T-helper 17 cell (primary cell): ENCODE measurements around the gene KBTBD7. TPM values are rescaled to one million over a fixed set of nuclear protein-coding genes. Genes with fewer than 3 reads are reported as not detected.

Source experiments
- ATAC-seq: fragments of 150-1000 bp; cut with Tn5 transposase; 2 replicates; pipeline ENCODE4 v1.10.0; 2021; ENCODE audit warnings: mild to moderate bottlenecking, moderate library complexity
- DNase-seq, 3 donors: peaks; one replicate each; pipeline versions ENCODE4 v3.0.0 to v3.0.0-alpha.2; 2020 to 2021
- H3K9me3 ChIP-seq: one replicate; pipeline ENCODE4 v1.7.0; 2013; ENCODE audit warnings: low read length, mild to moderate bottlenecking; ENCODE audit not compliant: control insufficient read depth, poor library complexity, severe bottlenecking
- H3K27ac Mint-ChIP-seq: one replicate; pipeline ENCODE4 v1.8.0; 2022; ENCODE audit warnings: mild to moderate bottlenecking, moderate library complexity, mixed read lengths
- H3K27me3 Mint-ChIP-seq: one replicate; pipeline ENCODE4 v1.8.0; 2022; ENCODE audit warnings: mixed read lengths
- H3K36me3 Mint-ChIP-seq: one replicate; pipeline ENCODE4 v1.8.0; 2022; ENCODE audit warnings: low read depth, mixed read lengths
- H3K4me1 Mint-ChIP-seq: one replicate; pipeline ENCODE4 v1.8.0; 2022; ENCODE audit warnings: mild to moderate bottlenecking, mixed read lengths
- H3K4me3 Mint-ChIP-seq: one replicate; pipeline ENCODE4 v1.8.0; 2022; ENCODE audit warnings: mild to moderate bottlenecking, moderate library complexity, mixed read lengths
- total RNA-seq, 4 donors: library from RNA in 2 of 4; stranded (reverse) in 2 of 4; gene quantifications; one replicate each; pipeline ENCODE4 v1.2.3 and lab custom pipeline; 2022 to 2026

The KBTBD7 gene
- total RNA-seq (1 to 10 TPM; 2.7 to 3.0 TPM), total RNA-seq (lab: John Stamatoyannopoulos, UW) (9.0 to 19.1 reads per million in 2 donors)

- Mint-ChIP-seq H3K27ac (peak within 1 kb of the TSS; percentile 77), H3K27me3 (no peaks in the 10 kb centered on the region), H3K4me3 (peak within 1 kb of the TSS; percentile 94), H3K4me1 (peaks cover 28% of the 10 kb centered on the region), H3K36me3 (peaks cover 5% of the 10 kb centered on the region)
- ATAC-seq = peak; percentile 98
- H3K9me3 ChIP-seq = no peaks in the 10 kb centered on the region
- DNase-seq = peak; percentile 79 to 86 (median 81)
Measured at GRCh38 chr13:41193919-41194824, at the start of gene KBTBD7. TSS of gene KBTBD7 (minus strand) at chr13:41194569. CDS start at chr13:41194257, 312 bp downstream.

GRCh38 chr13:41241626-41242025, 47.3 kb upstream of the KBTBD7 start:
- Mint-ChIP-seq H3K4me3 (no peak overlapping the region), H3K27me3 (no peaks in the 10 kb centered on the region), H3K36me3 (peaks cover 6% of the 10 kb centered on the region), H3K4me1 (peaks cover 4% of the 10 kb centered on the region), H3K27ac (no peak overlapping the region)
- DNase-seq (no peak), ATAC-seq (no peak)
- no peaks in the 10 kb centered on the region for H3K9me3 ChIP-seq

GRCh38 chr13:41236369-41236768, 42.0 kb upstream of the KBTBD7 start:
- H3K9me3 ChIP-seq = no peaks in the 10 kb centered on the region
- H3K4me3 Mint-ChIP-seq = no peak overlapping the region
- H3K4me1 Mint-ChIP-seq = peaks cover 4% of the 10 kb centered on the region
- no peaks in the 10 kb centered on the region for H3K27me3 Mint-ChIP-seq
- ATAC-seq = no peak
- no peak for DNase-seq
- peaks cover 6% of the 10 kb centered on the region for H3K36me3 Mint-ChIP-seq
- H3K27ac Mint-ChIP-seq = no peak overlapping the region

- no peaks in the 10 kb centered on the region for H3K9me3 ChIP-seq
- Mint-ChIP-seq H3K27ac (no peak overlapping the region), H3K27me3 (no peaks in the 10 kb centered on the region), H3K36me3 (peaks cover 5% of the 10 kb centered on the region), H3K4me3 (no peak overlapping the region), H3K4me1 (peaks cover 5% of the 10 kb centered on the region)
- ATAC-seq = no peak
- no peak for DNase-seq
Measured at GRCh38 chr13:41232578-41233480, 38.5 kb upstream of the KBTBD7 start.

- Mint-ChIP-seq H3K4me1 (peaks cover 5% of the 10 kb centered on the region), H3K27ac (no peak overlapping the region), H3K4me3 (no peak overlapping the region), H3K36me3 (peaks cover 5% of the 10 kb centered on the region), H3K27me3 (no peaks in the 10 kb centered on the region)
- DNase-seq = no peak
- H3K9me3 ChIP-seq = no peaks in the 10 kb centered on the region
- no peak for ATAC-seq
Measured at GRCh38 chr13:41231786-41232185, 37.4 kb upstream of the KBTBD7 start.

GRCh38 chr13:41231025-41231677, 36.8 kb upstream of the KBTBD7 start:
- no peaks in the 10 kb centered on the region for H3K27me3 Mint-ChIP-seq
- H3K4me3 Mint-ChIP-seq = no peak overlapping the region
- H3K4me1 Mint-ChIP-seq = peaks cover 5% of the 10 kb centered on the region
- ATAC-seq (no peak), DNase-seq (no peak)
- peaks cover 5% of the 10 kb centered on the region for H3K36me3 Mint-ChIP-seq
- peak overlapping the region; percentile 6 for H3K27ac Mint-ChIP-seq
- no peaks in the 10 kb centered on the region for H3K9me3 ChIP-seq

- no peak for ATAC-seq
- H3K36me3 Mint-ChIP-seq = peaks cover 5% of the 10 kb centered on the region
- no peaks in the 10 kb centered on the region for H3K27me3 Mint-ChIP-seq
- H3K4me3 Mint-ChIP-seq = no peak overlapping the region
- H3K9me3 ChIP-seq = no peaks in the 10 kb centered on the region
- no peak for DNase-seq
- H3K27ac Mint-ChIP-seq = no peak overlapping the region
- peaks cover 5% of the 10 kb centered on the region for H3K4me1 Mint-ChIP-seq
Measured at GRCh38 chr13:41229356-41229755, 35.0 kb upstream of the KBTBD7 start.

GRCh38 chr13:41224113-41225110, 30.0 kb upstream of the KBTBD7 start:
- Mint-ChIP-seq H3K4me3 (no peak overlapping the region), H3K4me1 (peaks cover 5% of the 10 kb centered on the region), H3K27me3 (no peaks in the 10 kb centered on the region), H3K36me3 (peaks cover 8% of the 10 kb centered on the region), H3K27ac (no peak overlapping the region)
- H3K9me3 ChIP-seq = no peaks in the 10 kb centered on the region
- DNase-seq = no peak
- ATAC-seq = no peak

- H3K27me3 Mint-ChIP-seq = no peaks in the 10 kb centered on the region
- H3K4me3 Mint-ChIP-seq = no peak overlapping the region
- H3K36me3 Mint-ChIP-seq = peaks cover 10% of the 10 kb centered on the region
- H3K9me3 ChIP-seq = no peaks in the 10 kb centered on the region
- ATAC-seq (peak; percentile 92), DNase-seq (peak in 1 of 3 donors; percentile 24)
- H3K4me1 Mint-ChIP-seq = peaks cover 3% of the 10 kb centered on the region
- H3K27ac Mint-ChIP-seq = no peak overlapping the region
Measured at GRCh38 chr13:41222259-41222852, 28.0 kb upstream of the KBTBD7 start.

- no peak overlapping the region for H3K27ac Mint-ChIP-seq
- no peaks in the 10 kb centered on the region for H3K9me3 ChIP-seq
- peaks cover 3% of the 10 kb centered on the region for H3K4me1 Mint-ChIP-seq
- ATAC-seq (no peak), DNase-seq (no peak)
- no peaks in the 10 kb centered on the region for H3K27me3 Mint-ChIP-seq
- no peak overlapping the region for H3K4me3 Mint-ChIP-seq
- H3K36me3 Mint-ChIP-seq = peaks cover 10% of the 10 kb centered on the region
Measured at GRCh38 chr13:41220401-41220800, 26.0 kb upstream of the KBTBD7 start.

GRCh38 chr13:41216160-41216559, 21.8 kb upstream of the KBTBD7 start:
- H3K27ac Mint-ChIP-seq = no peak overlapping the region
- peaks cover 6% of the 10 kb centered on the region for H3K36me3 Mint-ChIP-seq

GRCh38 chr13:41213919-41214318, 19.6 kb upstream of the KBTBD7 start:
- H3K4me1 Mint-ChIP-seq = no peaks in the 10 kb centered on the region

More at GRCh38 chr13:41216160-41216559, 21.8 kb upstream of the KBTBD7 start:
- ATAC-seq = no peak
- H3K4me3 Mint-ChIP-seq = no peak overlapping the region
- H3K27me3 Mint-ChIP-seq = no peaks in the 10 kb centered on the region
- no peak for DNase-seq
- H3K9me3 ChIP-seq = no peaks in the 10 kb centered on the region
- no peaks in the 10 kb centered on the region for H3K4me1 Mint-ChIP-seq

More at GRCh38 chr13:41213919-41214318, 19.6 kb upstream of the KBTBD7 start:
- Mint-ChIP-seq H3K36me3 (peaks cover 2% of the 10 kb centered on the region), H3K27ac (no peak overlapping the region), H3K4me3 (no peak overlapping the region), H3K27me3 (no peaks in the 10 kb centered on the region)
- DNase-seq (no peak), ATAC-seq (no peak)
- H3K9me3 ChIP-seq = no peaks in the 10 kb centered on the region
